OCI-LY7 (cell line): ENCODE data around the gene B3GNT8. TPM values are rescaled to one million over a fixed set of nuclear protein-coding genes. Genes with fewer than 3 reads are reported as not detected.

ENCODE experiments used
- BruUV-seq: library from RNA; stranded (reverse); fragments of 400-500 nt; replicated peaks from 2 replicates; lab custom pipeline; 2021; lab: Mats Ljungman, UMichigan
- CTCF ChIA-PET: fragments of 300-600 bp; sonication (Branson Sonifier 250); formaldehyde crosslinking; loops from one replicate; lab custom pipeline; 2022; ENCODE audit warnings: antibody characterized with exemption; ENCODE audit not compliant: unreplicated experiment; lab: Charles Lee
- POLR2A ChIA-PET: fragments of 300-600 bp; sonication (Branson Sonifier 250); formaldehyde crosslinking; loops from one replicate; lab custom pipeline; 2022; ENCODE audit warnings: antibody characterized with exemption; lab: Charles Lee
- DNase-seq: peaks from one replicate; pipeline ENCODE4 v3.0.0-alpha.2; 2015; ENCODE audit warnings: low spot score
- H2AFZ ChIP-seq: fragments of 200-600 bp; sonication (generic), shearing (Covaris generic); 2 replicates; pipeline ENCODE4 v1.6.1; 2014; ENCODE audit warnings: mild to moderate bottlenecking, antibody characterized with exemption, low read length, moderate library complexity
- H3K27ac ChIP-seq: fragments of 200-600 bp; sonication (generic); 2 replicates; pipeline ENCODE4 v1.5.1; 2014; ENCODE audit warnings: mixed run types, low read depth, mild to moderate bottlenecking, moderate library complexity, low read length, inconsistent platforms; ENCODE audit not compliant: poor library complexity, severe bottlenecking
- H3K36me3 ChIP-seq: fragments of 200-600 bp; sonication (generic); 2 replicates; pipeline ENCODE4 v1.6.1; 2014; ENCODE audit warnings: mild to moderate bottlenecking, antibody characterized with exemption, low read length, moderate library complexity, mixed read lengths; ENCODE audit not compliant: insufficient read depth
- H3K4me1 ChIP-seq: fragments of 200-600 bp; sonication (generic); 2 replicates; pipeline ENCODE4 v1.5.1; 2014; ENCODE audit warnings: mild to moderate bottlenecking, low read length; ENCODE audit not compliant: insufficient read depth, poor library complexity, severe bottlenecking
- H3K4me2 ChIP-seq: fragments of 200-600 bp; sonication (generic); 2 replicates; pipeline ENCODE4 v1.6.1; 2014; ENCODE audit warnings: mild to moderate bottlenecking, low read length
- H3K4me3 ChIP-seq: fragments of 200-600 bp; sonication (generic); 2 replicates; pipeline ENCODE4 v1.5.1; 2014; ENCODE audit warnings: mild to moderate bottlenecking, low read depth, low read length; ENCODE audit not compliant: poor library complexity, severe bottlenecking
- H3K79me2 ChIP-seq: fragments of 200-600 bp; sonication (generic); 2 replicates; pipeline ENCODE4 v1.6.1; 2016; ENCODE audit warnings: low read depth, mild to moderate bottlenecking, low read length, moderate library complexity, mixed read lengths; ENCODE audit not compliant: insufficient read depth
- H3K9me2 ChIP-seq: fragments of 200-600 bp; sonication (generic); 2 replicates; pipeline ENCODE4 v1.6.1; 2016; ENCODE audit warnings: mild to moderate bottlenecking, low read length, mixed read lengths; ENCODE audit not compliant: insufficient read depth
- H3K9me3 ChIP-seq: fragments of 200-600 bp; sonication (generic); 2 replicates; pipeline ENCODE4 v1.6.1; 2014; ENCODE audit warnings: mild to moderate bottlenecking, mixed run types, low read length, mixed read lengths
- H4K20me1 ChIP-seq: fragments of 200-600 bp; sonication (generic); 2 replicates; pipeline ENCODE4 v1.6.1; 2014; ENCODE audit warnings: mild to moderate bottlenecking, antibody characterized with exemption, low read length, moderate library complexity, mixed read lengths; ENCODE audit not compliant: insufficient read depth
- CTCF ChIP-seq: fragments of 200-600 bp; sonication (generic); conservative IDR thresholded peaks from 2 replicates; pipeline ENCODE4 v1.5.1; 2014; ENCODE audit warnings: mild to moderate bottlenecking, antibody characterized with exemption, low read length, moderate library complexity, mixed read lengths
- EZH2phosphoT487 ChIP-seq: fragments of 200-600 bp; sonication (generic); IDR thresholded peaks from 2 replicates; pipeline ENCODE4 v1.6.1; 2018; ENCODE audit warnings: low read depth, borderline replicate concordance, mild to moderate bottlenecking, mixed run types, antibody characterized with exemption, low read length, moderate library complexity, mixed read lengths
- intact Hi-C: fragments of 100-400 bp; cut with micrococcal nuclease; formaldehyde crosslinking; loops from one replicate; pipeline ENCODE4 v1.10.0; 2022; ENCODE audit not compliant: unreplicated experiment
- total RNA-seq, 2 experiments: library from RNA; depleted of rRNA in 1 of 2; stranded (reverse); fragments of >200 nt in 1 of 2; shearing (Covaris generic) in 1 of 2; gene quantifications; 2 replicates each; pipeline ENCODE4 v1.2.3, GENCODE V29; 2014 to 2022

The B3GNT8 gene
- total RNA-seq, 2 experiments from 2014 or later = 0.40 to 0.47 TPM

DNA sequence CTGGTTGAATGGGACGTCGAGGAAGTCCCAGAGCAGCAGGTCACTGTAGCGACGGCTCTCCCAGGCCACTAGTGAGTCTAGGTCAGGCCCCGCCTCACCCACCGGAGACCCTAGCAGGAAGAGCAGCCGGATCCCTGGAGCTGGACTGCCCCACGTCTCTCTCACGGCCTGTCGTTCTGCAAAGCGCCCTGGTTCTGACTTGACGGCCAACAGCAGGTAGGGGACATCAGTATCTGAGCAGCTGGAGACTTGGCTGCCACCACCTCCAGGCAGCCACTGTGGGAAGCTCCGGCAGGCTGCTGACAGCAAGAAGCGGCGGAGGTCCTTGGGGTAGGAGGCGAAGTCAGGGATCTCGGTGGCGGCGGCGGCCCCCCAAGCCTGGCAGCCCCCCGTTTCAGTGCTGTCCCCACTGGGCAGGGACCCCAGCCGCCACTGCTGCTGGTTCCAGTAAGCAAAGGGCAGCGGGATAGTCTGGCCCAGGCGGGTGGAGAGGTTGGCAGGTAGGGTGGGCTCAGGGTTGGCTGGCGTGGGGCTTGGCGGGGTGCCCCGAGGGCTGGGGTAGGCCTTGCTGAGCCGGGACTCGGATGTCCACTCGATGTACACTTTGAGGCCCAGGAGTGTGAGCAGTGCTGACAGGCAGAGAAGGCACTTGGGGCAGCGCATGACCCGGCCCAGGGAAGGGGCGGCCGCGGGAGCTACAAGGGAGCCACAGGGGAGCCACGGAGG lies 895 bp downstream of the B3GNT8 start:
- no peak for DNase-seq
- H3K36me3 ChIP-seq = peaks cover 17% of the 10 kb centered on the region; the same call in 1 of the 2 replicates
- POLR2A ChIA-PET = no interaction called here
- H3K9me3 ChIP-seq = no peaks in the 10 kb centered on the region
- TF ChIP-seq CTCF (no peak), EZH2phosphoT487 (no peak)
- no TSS peak for BruUV-seq
- CTCF ChIA-PET = no interaction called here
- no peaks in the 10 kb centered on the region for H3K9me2 ChIP-seq
- H2AFZ ChIP-seq = no peak overlapping the region
- no peaks in the 10 kb centered on the region for H4K20me1 ChIP-seq
- H3K27ac ChIP-seq = no peak overlapping the region
- H3K4me1 ChIP-seq = no peaks in the 10 kb centered on the region
- intact Hi-C loops = no loop called here
- no peak overlapping the region for H3K4me2 ChIP-seq
- H3K4me3 ChIP-seq = no peak overlapping the region
- no peaks in the 10 kb centered on the region for H3K79me2 ChIP-seq

DNA sequence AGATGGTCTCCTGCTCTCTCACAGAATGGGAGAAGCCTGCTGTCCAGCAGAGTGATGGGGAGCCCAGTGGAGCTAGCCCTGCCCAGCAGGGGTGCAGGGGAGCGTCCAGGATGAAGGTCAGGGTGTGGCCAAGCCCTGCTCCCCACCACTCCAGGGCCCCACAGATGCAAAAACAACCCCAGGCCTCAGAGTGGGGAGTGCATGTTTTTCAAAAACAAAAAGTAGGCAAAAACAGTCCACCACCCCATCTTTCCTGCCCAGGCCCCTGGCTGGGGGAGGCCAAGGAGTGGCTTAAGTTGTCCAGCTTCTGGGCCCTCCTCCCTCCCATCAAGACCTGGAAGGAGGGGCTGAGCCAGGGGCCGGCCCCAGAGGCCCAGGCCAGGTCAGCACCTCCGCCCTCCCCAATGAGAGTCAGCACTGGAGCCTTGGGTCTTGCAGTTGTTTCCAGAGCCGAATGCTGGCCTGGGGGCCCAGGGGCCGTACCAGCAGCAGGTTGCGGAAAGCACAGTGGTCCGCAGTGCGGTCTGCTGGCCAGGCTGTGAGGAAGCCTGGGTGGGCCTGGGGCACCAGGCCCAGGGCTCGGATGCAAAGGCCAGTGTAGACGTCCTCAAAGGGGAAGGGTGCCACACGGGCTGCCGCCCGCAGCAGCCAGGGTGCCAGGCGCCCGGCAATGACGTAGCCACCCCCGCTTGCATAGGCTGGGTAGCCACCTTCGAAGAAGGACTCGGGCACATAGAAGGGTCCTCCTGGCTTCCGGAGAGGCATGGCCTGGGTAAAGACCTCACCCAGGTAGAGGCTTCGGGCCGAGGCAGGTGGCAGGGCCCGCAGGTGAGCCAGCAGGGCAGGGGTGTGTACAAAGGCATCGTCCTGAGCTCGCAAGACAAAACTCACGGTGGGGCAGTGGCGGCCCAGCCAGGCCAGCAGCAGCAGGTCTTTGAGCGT lies 1.7 kb downstream of the B3GNT8 start:
- Histone ChIP-seq H3K36me3 (peaks cover 10% of the 10 kb centered on the region; the same call in 1 of the 2 replicates), H3K9me2 (no peaks in the 10 kb centered on the region), H3K27ac (no peak overlapping the region), H2AFZ (no peak overlapping the region), H3K4me3 (no peak overlapping the region), H3K4me1 (no peaks in the 10 kb centered on the region), H3K4me2 (no peak overlapping the region), H3K9me3 (no peaks in the 10 kb centered on the region), H4K20me1 (no peaks in the 10 kb centered on the region), H3K79me2 (no peaks in the 10 kb centered on the region)
- ChIA-PET CTCF (no interaction called here), POLR2A (no interaction called here)
- no peak for DNase-seq
- intact Hi-C loops = no loop called here
- TF ChIP-seq CTCF (no peak), EZH2phosphoT487 (no peak)
- no TSS peak for BruUV-seq
